HepG2 (cell line): ENCODE data around the gene DMPK. TPM values are rescaled to one million over a fixed set of nuclear protein-coding genes. Genes with fewer than 3 reads are reported as not detected.

ENCODE experiments used
- AHR ChIP-seq: IDR thresholded peaks from 2 replicates; pipeline ENCODE4 v1.6.1; 2018; ENCODE audit warnings: missing genetic modification reagents, missing compliant biosample characterization
- ATF7 ChIP-seq, 2 experiments: fragments of 450-650 bp in 1 of 2; sonication (generic) in 1 of 2; formaldehyde crosslinking in 1 of 2; IDR thresholded peaks; 2 replicates each; pipeline versions ENCODE4 v1.4.0 to v1.6.1; 2016 to 2020; ENCODE audit warnings: antibody characterized with exemption in 1 of 2, mild to moderate bottlenecking in 1 of 2, missing genetic modification reagents in 1 of 2
- CEBPZ ChIP-seq: IDR thresholded peaks from 2 replicates; pipeline ENCODE4 v1.6.1; 2012; ENCODE audit warnings: low read length, improper control_type of control experiment
- GTF3A ChIP-seq: sonication (generic); formaldehyde crosslinking; conservative IDR thresholded peaks from 2 replicates; pipeline ENCODE4 v1.4.0; 2020; ENCODE audit warnings: mild to moderate bottlenecking, missing genetic modification reagents
- KAT8 ChIP-seq: IDR thresholded peaks from 2 replicates; pipeline ENCODE4 v1.6.1; 2016; ENCODE audit warnings: missing genetic modification reagents, missing compliant biosample characterization
- PAX8 ChIP-seq: sonication (generic); formaldehyde crosslinking; IDR thresholded peaks from 2 replicates; pipeline ENCODE4 v1.8.0; 2022; ENCODE audit warnings: mild to moderate bottlenecking, missing genetic modification reagents, borderline replicate concordance
- RAD51 ChIP-seq: fragments of 450-650 bp; IDR thresholded peaks from 2 replicates; pipeline ENCODE4 v1.6.1; 2016; ENCODE audit warnings: borderline replicate concordance
- RBFOX2 ChIP-seq: fragments of 200-400 bp; formaldehyde crosslinking; IDR thresholded peaks from 2 replicates; pipeline ENCODE4 v1.6.1; 2017; ENCODE audit warnings: low read depth, mild to moderate bottlenecking, low read length
- SSRP1 ChIP-seq: IDR thresholded peaks from 2 replicates; pipeline ENCODE4 v1.6.1; 2016; ENCODE audit warnings: control low read depth
- TSC22D2 ChIP-seq: sonication (generic); formaldehyde crosslinking; IDR thresholded peaks from 2 replicates; pipeline ENCODE4 v1.5.1; 2020; ENCODE audit warnings: missing genetic modification reagents, mild to moderate bottlenecking, borderline replicate concordance
- YEATS4 ChIP-seq: sonication (generic); formaldehyde crosslinking; IDR thresholded peaks from 2 replicates; pipeline ENCODE4 v1.4.0; 2020; ENCODE audit warnings: missing genetic modification reagents, borderline replicate concordance
- ZBTB7B ChIP-seq: sonication (generic); formaldehyde crosslinking; IDR thresholded peaks from 2 replicates; pipeline ENCODE4 v1.4.0; 2020; ENCODE audit warnings: missing genetic modification reagents
- ZC3H13 ChIP-seq: sonication (generic); formaldehyde crosslinking; IDR thresholded peaks from 2 replicates; pipeline ENCODE4 v1.8.1; 2023; ENCODE audit warnings: mild to moderate bottlenecking, missing genetic modification reagents, moderate library complexity
- ZNF263 ChIP-seq: sonication (generic); formaldehyde crosslinking; IDR thresholded peaks from 2 replicates; pipeline ENCODE4 v1.4.0; 2020; ENCODE audit warnings: missing genetic modification reagents
- ZNF33A ChIP-seq: sonication (generic); formaldehyde crosslinking; IDR thresholded peaks from 2 replicates; pipeline ENCODE4 v1.5.1; 2020; ENCODE audit warnings: missing genetic modification reagents, mild to moderate bottlenecking, moderate library complexity, borderline replicate concordance
- ZNF34 ChIP-seq: sonication (generic); formaldehyde crosslinking; IDR thresholded peaks from 2 replicates; pipeline ENCODE4 v1.4.0; 2020; ENCODE audit warnings: mild to moderate bottlenecking, missing genetic modification reagents, borderline replicate concordance
- ZNF567 ChIP-seq: sonication (generic); formaldehyde crosslinking; IDR thresholded peaks from 2 replicates; pipeline ENCODE4 v1.8.1; 2023; ENCODE audit warnings: mild to moderate bottlenecking, missing genetic modification reagents, borderline replicate concordance
- ZNF607 ChIP-seq: sonication (generic); formaldehyde crosslinking; IDR thresholded peaks from 2 replicates; pipeline ENCODE4 v1.5.1; 2020; ENCODE audit warnings: missing genetic modification reagents, mild to moderate bottlenecking, borderline replicate concordance
- ZNF776 ChIP-seq: sonication (generic); formaldehyde crosslinking; IDR thresholded peaks from 2 replicates; pipeline ENCODE4 v1.4.0; 2020; ENCODE audit warnings: mild to moderate bottlenecking, missing genetic modification reagents
- ZNF780A ChIP-seq: sonication (generic); formaldehyde crosslinking; IDR thresholded peaks from 2 replicates; pipeline ENCODE4 v1.8.0; 2022; ENCODE audit warnings: mild to moderate bottlenecking, missing genetic modification reagents, moderate library complexity
- polyA plus RNA-seq, 8 experiments: library from polyadenylated mRNA; depleted of rRNA in 3 of 8; stranded (reverse) in 7 of 8; unstranded in 1 of 8; fragments of >200 nt; fragmentation: Illumina TruSeq in 4 of 8; extraction: Trizol in 4 of 8; gene quantifications; 2 replicates each; pipeline versions ENCODE4 v1.2.1 to v1.2.3, GENCODE V29; 2011 to 2016; ENCODE audit warnings: low read depth in 4 of 8, missing spikeins in 1 of 8, mixed read lengths in 1 of 8; ENCODE audit not compliant: insufficient read depth in 1 of 8
- total RNA-seq, 5 experiments: library from RNA; depleted of rRNA; stranded (reverse); fragments of >200 nt; fragmentation: Illumina TruSeq; extraction: Trizol; gene quantifications; 2 replicates each; pipeline ENCODE4 v1.2.3, GENCODE V29; 2016; ENCODE audit warnings: low read depth in 1 of 5
- TF ChIP-seq, protein P1 (sequence below): sonication (generic); formaldehyde crosslinking; IDR thresholded peaks from 2 replicates; pipeline ENCODE4 v1.4.0; 2020; ENCODE audit warnings: missing genetic modification reagents

Gene DMPK
- total and polyA plus RNA-seq, 2 of the 13 experiments (the other 11 are each of a cell fraction or from before 2014, with no cell fraction given), result 5.3 to 8.8 TPM

DNA sequence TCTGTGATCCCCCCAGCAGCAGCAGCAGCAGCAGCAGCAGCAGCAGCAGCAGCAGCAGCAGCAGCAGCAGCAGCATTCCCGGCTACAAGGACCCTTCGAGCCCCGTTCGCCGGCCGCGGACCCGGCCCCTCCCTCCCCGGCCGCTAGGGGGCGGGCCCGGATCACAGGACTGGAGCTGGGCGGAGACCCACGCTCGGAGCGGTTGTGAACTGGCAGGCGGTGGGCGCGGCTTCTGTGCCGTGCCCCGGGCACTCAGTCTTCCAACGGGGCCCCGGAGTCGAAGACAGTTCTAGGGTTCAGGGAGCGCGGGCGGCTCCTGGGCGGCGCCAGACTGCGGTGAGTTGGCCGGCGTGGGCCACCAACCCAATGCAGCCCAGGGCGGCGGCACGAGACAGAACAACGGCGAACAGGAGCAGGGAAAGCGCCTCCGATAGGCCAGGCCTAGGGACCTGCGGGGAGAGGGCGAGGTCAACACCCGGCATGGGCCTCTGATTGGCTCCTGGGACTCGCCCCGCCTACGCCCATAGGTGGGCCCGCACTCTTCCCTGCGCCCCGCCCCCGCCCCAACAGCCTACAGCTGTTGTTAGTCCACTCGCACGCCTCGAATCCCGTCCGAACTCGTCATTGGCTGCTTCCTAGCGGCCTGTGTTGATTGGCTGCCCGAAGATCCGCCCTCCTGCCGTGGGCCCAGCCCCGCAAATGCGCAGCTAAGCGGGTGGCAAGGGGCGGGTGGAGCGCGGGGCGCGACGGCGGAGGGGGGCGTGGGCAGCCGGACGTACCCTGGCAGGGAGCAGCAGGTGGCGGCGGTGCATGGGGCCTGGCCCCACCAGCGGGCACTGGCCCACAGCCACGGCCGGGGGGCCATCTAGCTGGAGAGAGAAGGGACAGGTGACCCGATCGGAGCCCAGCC, 11.8 kb downstream of the DMPK start (continued):
- TF ChIP-seq, protein P1, sequence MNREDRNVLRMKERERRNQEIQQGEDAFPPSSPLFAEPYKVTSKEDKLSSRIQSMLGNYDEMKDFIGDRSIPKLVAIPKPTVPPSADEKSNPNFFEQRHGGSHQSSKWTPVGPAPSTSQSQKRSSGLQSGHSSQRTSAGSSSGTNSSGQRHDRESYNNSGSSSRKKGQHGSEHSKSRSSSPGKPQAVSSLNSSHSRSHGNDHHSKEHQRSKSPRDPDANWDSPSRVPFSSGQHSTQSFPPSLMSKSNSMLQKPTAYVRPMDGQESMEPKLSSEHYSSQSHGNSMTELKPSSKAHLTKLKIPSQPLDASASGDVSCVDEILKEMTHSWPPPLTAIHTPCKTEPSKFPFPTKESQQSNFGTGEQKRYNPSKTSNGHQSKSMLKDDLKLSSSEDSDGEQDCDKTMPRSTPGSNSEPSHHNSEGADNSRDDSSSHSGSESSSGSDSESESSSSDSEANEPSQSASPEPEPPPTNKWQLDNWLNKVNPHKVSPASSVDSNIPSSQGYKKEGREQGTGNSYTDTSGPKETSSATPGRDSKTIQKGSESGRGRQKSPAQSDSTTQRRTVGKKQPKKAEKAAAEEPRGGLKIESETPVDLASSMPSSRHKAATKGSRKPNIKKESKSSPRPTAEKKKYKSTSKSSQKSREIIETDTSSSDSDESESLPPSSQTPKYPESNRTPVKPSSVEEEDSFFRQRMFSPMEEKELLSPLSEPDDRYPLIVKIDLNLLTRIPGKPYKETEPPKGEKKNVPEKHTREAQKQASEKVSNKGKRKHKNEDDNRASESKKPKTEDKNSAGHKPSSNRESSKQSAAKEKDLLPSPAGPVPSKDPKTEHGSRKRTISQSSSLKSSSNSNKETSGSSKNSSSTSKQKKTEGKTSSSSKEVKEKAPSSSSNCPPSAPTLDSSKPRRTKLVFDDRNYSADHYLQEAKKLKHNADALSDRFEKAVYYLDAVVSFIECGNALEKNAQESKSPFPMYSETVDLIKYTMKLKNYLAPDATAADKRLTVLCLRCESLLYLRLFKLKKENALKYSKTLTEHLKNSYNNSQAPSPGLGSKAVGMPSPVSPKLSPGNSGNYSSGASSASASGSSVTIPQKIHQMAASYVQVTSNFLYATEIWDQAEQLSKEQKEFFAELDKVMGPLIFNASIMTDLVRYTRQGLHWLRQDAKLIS (CRISPR knock-in tag), result no peak
- TF ChIP-seq RBFOX2, result peak; percentile 94
- no peak for TF ChIP-seq ZNF34
- 0 out of 2 replicates have a peak, but pooled peaks have one; percentile 36 for TF ChIP-seq GTF3A (CRISPR knock-in tag)
- no peak for TF ChIP-seq ATF7 (IDR thresholded peaks at IDR 0.05)
- no peak for TF ChIP-seq ATF7 (CRISPR knock-in tag; IDR thresholded peaks at IDR 0.05)
- peak; percentile 53; the same call in 1 of the 2 replicates for TF ChIP-seq ZBTB7B
- TF ChIP-seq YEATS4 (CRISPR knock-in tag), result peak; percentile 75; the same call in 1 of the 2 replicates
- no peak for TF ChIP-seq CEBPZ
- TF ChIP-seq ZNF33A (CRISPR knock-in tag), result peak; percentile 33; the same call in 1 of the 2 replicates
- peak; percentile 75; the same call in 1 of the 2 replicates for TF ChIP-seq ZNF607 (CRISPR knock-in tag)
- TF ChIP-seq ZNF567 (CRISPR knock-in tag), result no peak
- 0 out of 2 replicates have a peak, but pooled peaks have one; percentile 77 for TF ChIP-seq PAX8 (CRISPR knock-in tag)
- peak; percentile 87; the same call in 1 of the 2 replicates for TF ChIP-seq TSC22D2
- TF ChIP-seq ZNF263, result no peak
- TF ChIP-seq RAD51, result no peak
- TF ChIP-seq AHR (CRISPR knock-in tag), result peak; percentile 55
- peak; percentile 62; the same call in 1 of the 2 replicates for TF ChIP-seq ZNF780A (CRISPR knock-in tag)
- TF ChIP-seq KAT8 (CRISPR knock-in tag), result peak; percentile 59; the same call in 1 of the 2 replicates
- no peak for TF ChIP-seq SSRP1 (CRISPR knock-in tag)
- TF ChIP-seq ZC3H13 (CRISPR knock-in tag), result peak; percentile 99
- TF ChIP-seq ZNF776, result peak; percentile 44; the same call in 1 of the 2 replicates
